HCT116 (cell line): ENCODE data around the gene IGF2BP3.

Experiments used
- CTCF ChIP-seq, 3 experiments: fragments of 200-600 bp in 1 of 3; sonication (generic) in 1 of 3; IDR thresholded peaks in 2 of 3; conservative IDR thresholded peaks in 1 of 3; 2 replicates each; pipeline ENCODE4 v1.5.1; 2012 to 2017; ENCODE audit warnings: low read depth in 2 of 3, low read length in 2 of 3, antibody characterized with exemption in 1 of 3, borderline replicate concordance in 1 of 3, control low read depth in 1 of 3, mild to moderate bottlenecking in 1 of 3, mixed read lengths in 1 of 3, mixed run types in 1 of 3, moderate library complexity in 1 of 3; ENCODE audit not compliant: insufficient read depth in 1 of 3
- EZH2 ChIP-seq: fragments of 200-600 bp; sonication (generic); IDR thresholded peaks from 2 replicates; pipeline ENCODE4 v1.6.1; 2017; ENCODE audit warnings: antibody characterized with exemption, mixed run types
- YY1 ChIP-seq: IDR thresholded peaks from 2 replicates; pipeline ENCODE4 v1.6.1; 2011; ENCODE audit warnings: low read length, low read depth, moderate library complexity, mild to moderate bottlenecking; ENCODE audit not compliant: insufficient replicate concordance; ENCODE audit errors: extremely low read depth

GRCh38 chr7:23426876-23427275, 43.4 kb downstream of the IGF2BP3 start:
- TF ChIP-seq EZH2 (no peak), YY1 (no peak), CTCF (IDR thresholded peaks at IDR 0.05 in 2 of 3, conservative IDR thresholded peaks at IDR 0.05 in 1 of 3; ENCODE audit: borderline replicate concordance in 1 of 3, insufficient read depth in 1 of 3, low read depth in 2 of 3, low read length in 2 of 3) (no peak)
